Measurements from ENCODE around the gene PRLR.

DNA sequence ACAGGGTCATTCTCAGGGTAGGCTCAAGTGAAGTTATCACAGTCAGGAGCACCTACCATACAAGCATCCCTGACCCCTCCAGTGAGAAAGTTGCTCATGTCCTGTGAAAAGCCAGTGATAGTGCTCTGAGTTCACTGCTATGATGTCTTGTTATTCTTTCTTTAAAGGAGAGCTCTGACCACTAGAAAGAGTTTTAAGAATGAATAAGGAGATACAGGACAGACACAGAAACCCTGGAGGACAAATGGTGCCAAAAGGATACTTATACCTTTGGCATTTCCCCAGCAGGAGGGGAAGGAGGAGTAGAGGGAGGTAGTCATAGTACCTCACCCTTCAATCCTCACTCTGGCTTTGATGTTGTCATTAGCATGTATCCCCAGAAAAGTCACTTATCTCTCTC is 98.6 kb downstream of the PRLR start:
- no peak for TF ChIP-seq POLR2AphosphoS5 (IDR thresholded peaks at IDR 0.05; ENCODE audit: borderline replicate concordance, low read depth, low read length)
- TF ChIP-seq EZH2 (IDR thresholded peaks at IDR 0.05): no peak
- no peak for TF ChIP-seq FOXP2 (optimal IDR thresholded peaks at IDR 0.05; ENCODE audit: control extremely low read depth, extremely low read length, insufficient read depth)

All from SK-N-MC (cell line).